Ovary (tissue), 9 donors: ENCODE measurements around the gene CHURC1. TPM values are rescaled to one million over a fixed set of nuclear protein-coding genes. Genes with fewer than 3 reads are reported as not detected.

ENCODE experiments used
- DNase-seq, 5 donors: peaks; one replicate each; pipeline ENCODE4 v3.0.0-alpha.2; 2019 to 2020
- H3K27ac ChIP-seq, 2 donors: fragments of 200-600 bp; one replicate each; pipeline versions ENCODE4 v1.5.1 to v1.8.0; 2019 to 2022
- H3K27me3 ChIP-seq: fragments of 200-600 bp; one replicate; pipeline ENCODE4 v1.8.0; 2022
- H3K36me3 ChIP-seq: fragments of 200-600 bp; sonication (generic); one replicate; pipeline ENCODE4 v1.5.1; 2019
- H3K4me1 ChIP-seq: one replicate; pipeline ENCODE4 v1.8.1; 2013; ENCODE audit warnings: mild to moderate bottlenecking, moderate library complexity; ENCODE audit not compliant: insufficient read depth
- H3K4me3 ChIP-seq: fragments of 200-600 bp; sonication (generic); one replicate; pipeline ENCODE4 v1.5.1; 2017
- H3K9me3 ChIP-seq, 2 donors: fragments of 200-600 bp in 1 of 2; sonication (generic) in 1 of 2; one replicate each; pipeline versions ENCODE4 v1.5.1 to v1.8.1; 2013 to 2019; ENCODE audit warnings: mild to moderate bottlenecking in 1 of 2, moderate library complexity in 1 of 2
- EP300 ChIP-seq: sonication (generic); formaldehyde crosslinking; IDR thresholded peaks from one replicate; pipeline ENCODE4 v1.6.1; 2017; ENCODE audit warnings: antibody characterized with exemption
- POLR2A ChIP-seq: fragments of 450-650 bp; IDR thresholded peaks from one replicate; pipeline ENCODE4 v1.6.1; 2017; ENCODE audit warnings: antibody characterized with exemption, mild to moderate bottlenecking, moderate library complexity
- WGBS, 3 donors: extraction: QIAGEN DNeasy Blood & Tissue Kit in 1 of 3; methylation state at CpG; one replicate each; pipeline versions ENCODE4 v1.1.5 to v1.1.7; 2013 to 2017; 5-methylcytosine and 5-hydroxymethylcytosine counted together
- intact Hi-C, 4 donors: fragments of 100-400 bp; cut with DNase I; formaldehyde crosslinking; loops; one replicate each; pipeline versions ENCODE4 v1.11.0 to v1.15.1; 2022 to 2023
- polyA plus RNA-seq, 2 donors: library from polyadenylated mRNA; stranded (reverse); fragments of 200-250 nt in 1 of 2; fragments of 350-450 nt in 1 of 2; fragmentation: Illumina TruSeq in 1 of 2; extraction: RNeasy Lipid Tissue Mini Kit (QIAGEN cat#74804) in 1 of 2; gene quantifications; one replicate each; pipeline ENCODE4 v1.2.3, GENCODE V29; 2013 to 2014
- small RNA-seq: library from RNA; depleted of rRNA; stranded (forward); fragments of <200 nt; gene quantifications from one replicate; pipeline ENCODE3, GENCODE V24; 2016
- total RNA-seq, 7 donors: library from RNA; depleted of rRNA in 2 of 7; stranded (reverse); fragments of >200 nt in 2 of 7; fragmentation: NEBNext Ultra II Directional in 3 of 7; extraction: Animal tissue kit (Norgen Biotek cat#: 25700) in 3 of 7; gene quantifications; one replicate each; pipeline versions ENCODE4 v1.1.0 to v1.2.4, GENCODE V29; 2016 to 2023
- TF ChIP-seq, protein P1 (sequence below), 3 donors: fragments of 450-650 bp in 2 of 3; fragments of 200-600 bp in 1 of 3; IDR thresholded peaks; one replicate each; pipeline versions ENCODE4 v1.5.1 to v1.8.0; 2016 to 2022; ENCODE audit warnings: antibody characterized with exemption in 3 of 3, mild to moderate bottlenecking in 1 of 3
- donor health status: DM: no; HTN: no; CAD: no; lungs with moderate emphysema.
- donor health status: DM: no; HTN: no; CAD: no.
- donor health status: Bipolar disorder and iron deficiency.
- donor health status: DM: yes; HTN: yes; CAD: no.
- donor health status: DM: no; HTN: no; CAD: no.
- donor health status: DM: yes; HTN: yes; CAD: no.

The CHURC1 gene
- total and polyA plus RNA-seq, 9 donors: 50.1 to 126 (median 66.8) TPM

- Histone ChIP-seq H3K9me3 (no peaks in the 10 kb centered on the region), H3K4me1 (peaks cover 2% of the 10 kb centered on the region), H3K4me3 (no peak overlapping the region), H3K36me3 (no peaks in the 10 kb centered on the region), H3K27ac (no peak overlapping the region), H3K27me3 (no peaks in the 10 kb centered on the region)
- 80 to 92% (median 83%) methylated on average over 5 of the region's 5 CpGs for WGBS, 3 donors
- TF ChIP-seq EP300 (no peak), POLR2A (no peak)
- TF ChIP-seq, protein P1, sequence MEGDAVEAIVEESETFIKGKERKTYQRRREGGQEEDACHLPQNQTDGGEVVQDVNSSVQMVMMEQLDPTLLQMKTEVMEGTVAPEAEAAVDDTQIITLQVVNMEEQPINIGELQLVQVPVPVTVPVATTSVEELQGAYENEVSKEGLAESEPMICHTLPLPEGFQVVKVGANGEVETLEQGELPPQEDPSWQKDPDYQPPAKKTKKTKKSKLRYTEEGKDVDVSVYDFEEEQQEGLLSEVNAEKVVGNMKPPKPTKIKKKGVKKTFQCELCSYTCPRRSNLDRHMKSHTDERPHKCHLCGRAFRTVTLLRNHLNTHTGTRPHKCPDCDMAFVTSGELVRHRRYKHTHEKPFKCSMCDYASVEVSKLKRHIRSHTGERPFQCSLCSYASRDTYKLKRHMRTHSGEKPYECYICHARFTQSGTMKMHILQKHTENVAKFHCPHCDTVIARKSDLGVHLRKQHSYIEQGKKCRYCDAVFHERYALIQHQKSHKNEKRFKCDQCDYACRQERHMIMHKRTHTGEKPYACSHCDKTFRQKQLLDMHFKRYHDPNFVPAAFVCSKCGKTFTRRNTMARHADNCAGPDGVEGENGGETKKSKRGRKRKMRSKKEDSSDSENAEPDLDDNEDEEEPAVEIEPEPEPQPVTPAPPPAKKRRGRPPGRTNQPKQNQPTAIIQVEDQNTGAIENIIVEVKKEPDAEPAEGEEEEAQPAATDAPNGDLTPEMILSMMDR (IDR thresholded peaks at IDR 0.05): no peak
- no peak for DNase-seq
- intact Hi-C loops: loop anchor here in 2 of 4 donors (5.0 to 10.0 kb wide), 2 partner anchors 157 to 175 kb away; no protein-coding TSS in a partner anchor
Measured at GRCh38 chr14:64979336-64980074, 65.2 kb downstream of the CHURC1 start.

DNA sequence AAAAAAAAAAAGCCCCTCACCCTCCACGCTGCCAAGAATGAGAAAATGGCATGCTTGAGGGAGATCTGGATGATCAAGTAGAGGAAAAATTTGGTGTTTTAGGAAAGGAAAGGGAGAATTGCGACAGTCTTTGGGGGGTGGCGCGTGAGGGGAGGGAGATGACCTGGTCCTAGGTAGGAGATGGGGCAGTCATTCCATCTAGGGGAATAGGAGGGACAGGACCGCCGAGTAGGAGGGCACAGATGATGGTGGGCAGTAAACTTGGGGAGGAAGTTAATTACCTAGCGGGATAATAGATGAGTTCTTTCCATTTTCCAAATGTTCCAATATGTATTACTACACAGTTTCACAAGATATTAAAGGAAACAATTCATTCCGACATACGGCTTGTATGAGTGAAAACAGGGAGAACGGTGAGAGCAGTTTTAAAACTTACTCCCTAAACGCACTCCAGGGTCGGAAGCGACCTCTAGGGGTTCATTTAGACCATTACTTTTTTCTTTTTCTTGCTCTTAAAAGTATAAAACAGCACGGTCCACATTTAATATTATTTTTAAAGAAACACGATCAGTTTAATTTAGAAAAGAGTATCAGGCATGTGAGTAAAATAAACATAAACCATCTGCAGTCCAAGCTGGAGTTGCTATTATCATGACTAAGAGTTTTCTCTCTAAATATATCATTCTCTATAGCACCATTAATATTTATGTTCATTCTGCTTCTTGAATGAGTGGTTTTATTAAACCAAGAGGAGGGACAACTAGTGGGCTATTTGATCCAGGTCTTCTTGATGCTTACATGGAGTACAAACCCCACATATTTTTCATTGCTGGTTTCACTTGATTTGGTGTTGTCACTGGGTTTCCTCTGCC is 69.4 kb downstream of the CHURC1 start:
- H3K27ac ChIP-seq: no peak overlapping the region
- H3K4me1 ChIP-seq: peaks cover 4% of the 10 kb centered on the region
- no peaks in the 10 kb centered on the region for H3K36me3 ChIP-seq
- H3K4me3 ChIP-seq: no peak overlapping the region
- TF ChIP-seq, protein P1 (IDR thresholded peaks at IDR 0.05): peak; percentile 36 to 73 (median 44)
- no peak for TF ChIP-seq EP300
- peak in 1 of 5 donors; percentile 24 for DNase-seq
- H3K9me3 ChIP-seq: no peaks in the 10 kb centered on the region
- intact Hi-C loops: loop anchor here in 2 of 4 donors (5.0 to 10.0 kb wide), 2 partner anchors 161 to 171 kb away; no protein-coding TSS in a partner anchor
- H3K27me3 ChIP-seq: no peaks in the 10 kb centered on the region
- WGBS, 3 donors: 3 to 5% (median 5%) methylated on average over 15 of the region's 15 CpGs

Small RNA genes lying within 50 kb of the gene (small RNA-seq; reads per million reads assigned to genes)
- gene RPPH1-2P: not detected

Other genes with a start within 250 kb of the CHURC1 start
- 10 to 100 TPM; 17.5 to 92.9 (median 78.4) TPM for gene PLEKHG3, start 210.0 kb upstream of the CHURC1 start, total RNA-seq
- 10 to 100 TPM; 26.3 to 34.2 TPM for gene PLEKHG3, start 210.0 kb upstream of the CHURC1 start, polyA plus RNA-seq
- 1 to 10 TPM in 3 of 7 donors, under 1 TPM in 4; 0.28 to 1.4 (median 0.68) TPM for gene SPTB, start 34.5 kb upstream of the CHURC1 start, total RNA-seq
- under 1 TPM; 0.63 to 0.84 TPM for gene SPTB, start 34.5 kb upstream of the CHURC1 start, polyA plus RNA-seq
- 1 to 10 TPM in 1 of 7 donors, under 1 TPM in 1, not detected in 5; 1.00 to 4.8 TPM for gene GPX2, start 28.3 kb downstream of the CHURC1 start, total RNA-seq
- gene GPX2, start 28.3 kb downstream of the CHURC1 start, polyA plus RNA-seq: not detected
- gene RAB15, start 57.9 kb downstream of the CHURC1 start, total RNA-seq: 1 to 10 TPM in 5 of 7 donors, under 1 TPM in 2; 0.83 to 2.9 (median 2.5) TPM
- 1 to 10 TPM; 3.8 to 5.7 TPM for gene RAB15, start 57.9 kb downstream of the CHURC1 start, polyA plus RNA-seq
- 10 to 100 TPM in 6 of 7 donors, 1 to 10 TPM in 1; 9.5 to 16.4 (median 14.1) TPM for gene FNTB, start 72.4 kb downstream of the CHURC1 start, total RNA-seq
- gene FNTB, start 72.4 kb downstream of the CHURC1 start, polyA plus RNA-seq: 10 to 100 TPM in 1 of 2 donors, 1 to 10 TPM in 1; 8.0 to 19.0 TPM
- gene MAX, start 188.1 kb downstream of the CHURC1 start, total RNA-seq: 100 to 1,000 TPM in 5 of 7 donors, 10 to 100 TPM in 2; 48.4 to 168 (median 109) TPM
- gene MAX, start 188.1 kb downstream of the CHURC1 start, polyA plus RNA-seq: 100 to 1,000 TPM in 1 of 2 donors, 10 to 100 TPM in 1; 64.1 to 111 TPM